Bronchial epithelial cell (primary cell): Measurements from ENCODE around the gene KCNK2. TPM values are rescaled to one million over a fixed set of nuclear protein-coding genes. Genes with fewer than 3 reads are reported as not detected.

Experiments
- DNase-seq: peaks from one replicate; pipeline ENCODE4 v3.0.0-alpha.2; 2010; ENCODE audit warnings: low read depth
- FAIRE-seq: peaks from 2 replicates; lab custom pipeline; 2011; peaks lifted over from hg19 to GRCh38; lab: Jason Lieb, UNC
- H3K27me3 ChIP-seq: 2 replicates; pipeline ENCODE4 v1.5.1; 2011; ENCODE audit warnings: low read length; ENCODE audit not compliant: control insufficient read depth, insufficient read depth
- H3K36me3 ChIP-seq: 2 replicates; pipeline ENCODE4 v1.5.1; 2011; ENCODE audit warnings: low read length; ENCODE audit not compliant: control insufficient read depth, insufficient read depth
- H3K4me3 ChIP-seq: 2 replicates; pipeline ENCODE4 v1.5.1; 2011; ENCODE audit warnings: mild to moderate bottlenecking, low read depth, low read length, control low read depth
- CTCF ChIP-seq: IDR thresholded peaks from 2 replicates; pipeline ENCODE4 v1.5.1; 2011; ENCODE audit warnings: mild to moderate bottlenecking, moderate library complexity, low read length, control low read depth, inconsistent platforms; ENCODE audit not compliant: insufficient read depth, severe bottlenecking
- total RNA-seq: library from RNA; depleted of rRNA; stranded (reverse); fragments of >200 nt; gene quantifications from 2 replicates; pipeline ENCODE4 v1.2.1, GENCODE V29; 2014

The KCNK2 gene
- total RNA-seq, 1 donor from 2014 or later = 1.3 TPM

DNA sequence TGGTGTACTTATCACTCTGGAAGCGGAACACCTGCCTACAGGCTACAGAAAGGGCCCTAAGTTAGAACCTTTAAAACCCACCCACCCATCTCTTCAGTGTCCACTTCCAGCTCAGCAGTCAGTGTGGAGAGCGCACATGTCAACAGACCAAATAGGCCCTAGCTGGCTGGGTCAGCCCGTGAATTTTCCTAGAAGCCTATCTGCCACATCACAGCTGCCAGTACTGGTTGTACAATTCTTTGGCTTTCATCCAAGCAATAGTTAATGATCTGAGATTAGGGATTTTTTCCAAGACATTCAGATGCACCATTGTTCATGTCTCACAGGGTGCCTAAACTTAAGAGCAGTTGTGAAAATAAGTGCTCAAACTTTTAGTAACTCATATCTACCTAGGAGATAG is 197.1 kb downstream of the KCNK2 start:
- TF ChIP-seq CTCF = no peak
- no peaks in the 10 kb centered on the region for H3K36me3 ChIP-seq
- H3K27me3 ChIP-seq = no peaks in the 10 kb centered on the region
- DNase-seq = no peak
- no peak overlapping the region for H3K4me3 ChIP-seq
- no peak for FAIRE-seq

DNA sequence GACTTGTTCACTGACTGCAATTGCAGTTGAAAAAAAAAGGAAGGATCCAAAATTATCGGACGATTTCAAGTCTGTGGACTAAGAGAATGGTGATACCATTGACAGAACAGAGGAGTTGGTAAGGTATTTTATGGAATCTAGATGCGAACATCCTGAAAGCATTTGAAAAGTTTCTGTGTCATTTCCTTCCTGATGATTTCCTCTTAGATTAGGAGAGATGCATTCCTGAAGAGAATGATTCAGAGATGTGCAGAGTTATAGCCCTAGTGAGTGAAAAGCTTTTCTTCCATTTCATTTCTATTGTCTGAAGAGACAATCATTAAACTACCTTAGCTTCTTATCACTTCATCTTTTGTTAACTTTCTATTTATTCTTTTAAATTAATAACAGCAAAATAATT is 200.0 kb downstream of the KCNK2 start:
- DNase-seq = peak; percentile 8
- no peak for TF ChIP-seq CTCF
- no peaks in the 10 kb centered on the region for H3K36me3 ChIP-seq
- FAIRE-seq = no peak
- H3K27me3 ChIP-seq = no peaks in the 10 kb centered on the region
- H3K4me3 ChIP-seq = no peak overlapping the region

DNA sequence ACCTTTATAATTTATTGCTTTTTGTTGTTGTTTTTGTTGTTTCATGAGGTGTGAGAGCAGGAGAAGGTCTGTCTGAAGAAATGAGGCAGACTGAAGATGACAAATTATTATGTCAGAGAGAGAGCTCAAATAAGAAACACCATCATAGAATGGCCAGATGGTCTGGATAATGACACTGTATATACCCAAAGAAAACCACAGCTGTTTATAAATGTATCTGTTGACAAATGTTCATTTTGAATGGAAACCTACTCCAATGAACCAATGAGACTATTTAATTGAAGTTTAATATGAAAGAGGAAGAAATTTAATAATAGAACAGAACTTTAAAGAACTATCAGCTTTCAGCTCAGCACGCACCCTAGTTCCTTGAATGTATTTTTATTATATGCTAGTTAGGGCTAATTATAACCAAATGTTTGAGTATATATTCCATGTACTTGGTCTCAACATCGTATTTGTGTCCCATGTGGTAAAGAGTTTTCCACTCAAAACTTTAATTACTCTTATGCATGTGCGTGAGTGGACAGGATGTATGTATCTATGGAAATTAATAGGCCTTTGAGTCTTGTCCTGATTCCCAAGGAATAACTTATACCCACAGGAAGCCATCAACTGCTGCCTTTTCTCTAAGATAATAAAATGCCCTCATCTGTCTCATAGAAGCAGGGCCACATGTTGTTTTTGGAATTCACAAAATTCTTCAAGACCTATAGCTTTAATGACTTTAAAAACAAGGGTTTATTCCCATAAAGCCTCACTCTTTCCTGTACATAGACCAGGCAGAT is 202.7 kb downstream of the KCNK2 start:
- FAIRE-seq (no peak), DNase-seq (no peak)
- Histone ChIP-seq H3K36me3 (no peaks in the 10 kb centered on the region), H3K27me3 (no peaks in the 10 kb centered on the region), H3K4me3 (no peak overlapping the region)
- TF ChIP-seq CTCF = no peak
